K562 (cell line): ENCODE measurements around the gene EFEMP2. TPM values are rescaled to one million over a fixed set of nuclear protein-coding genes. Genes with fewer than 3 reads are reported as not detected.

Experiments used
- GATAD2A ChIP-seq: fragments of 450-650 bp; IDR thresholded peaks from 2 replicates; pipeline ENCODE4 v1.6.1; 2017
- HDAC1 ChIP-seq, 2 experiments: fragments of 450-650 bp; IDR thresholded peaks; 2 replicates each; pipeline ENCODE4 v1.6.1; 2016 to 2017; ENCODE audit warnings: inconsistent platforms in 1 of 2, mild to moderate bottlenecking in 1 of 2, moderate library complexity in 1 of 2
- ILK ChIP-seq: fragments of 450-650 bp; IDR thresholded peaks from 2 replicates; pipeline ENCODE4 v1.6.1; 2016; ENCODE audit warnings: missing genetic modification characterization, low read depth, mild to moderate bottlenecking, missing compliant biosample characterization, moderate library complexity, borderline replicate concordance
- KDM1A ChIP-seq, 2 experiments: fragments of 450-650 bp; IDR thresholded peaks; 2 replicates each; pipeline ENCODE4 v1.6.1; 2016; ENCODE audit warnings: mild to moderate bottlenecking in 2 of 2
- KDM4B ChIP-seq, 2 experiments: fragments of 450-650 bp in 1 of 2; sonication (generic) in 1 of 2; IDR thresholded peaks; 2 replicates each; pipeline ENCODE4 v1.6.1; 2016 to 2017; ENCODE audit warnings: borderline replicate concordance in 2 of 2, antibody characterized with exemption in 1 of 2, low read depth in 1 of 2, mild to moderate bottlenecking in 1 of 2
- MNT ChIP-seq, 2 experiments: fragments of 450-650 bp; conservative IDR thresholded peaks; 2 replicates each; pipeline ENCODE4 v1.6.1; 2017; ENCODE audit warnings: mild to moderate bottlenecking in 2 of 2, moderate library complexity in 2 of 2
- MTA2 ChIP-seq: fragments of 450-650 bp; IDR thresholded peaks from 2 replicates; pipeline ENCODE4 v1.6.1; 2016; ENCODE audit warnings: low read depth
- NR1H2 ChIP-seq: sonication (generic); formaldehyde crosslinking; IDR thresholded peaks from 2 replicates; pipeline ENCODE4 v1.4.0; 2020; ENCODE audit warnings: mild to moderate bottlenecking, missing genetic modification reagents
- PHF21A ChIP-seq: fragments of 450-650 bp; IDR thresholded peaks from 2 replicates; pipeline ENCODE4 v1.6.1; 2017; ENCODE audit warnings: low read depth, borderline replicate concordance
- POLR3G ChIP-seq: IDR thresholded peaks from 2 replicates; pipeline ENCODE4 v1.6.1; 2011; ENCODE audit not compliant: insufficient read length, insufficient replicate concordance; ENCODE audit errors: extremely low read depth
- RNF2 ChIP-seq: sonication (generic); IDR thresholded peaks from 2 replicates; pipeline ENCODE4 v1.6.1; 2016
- SMAD3 ChIP-seq: fragments of 450-650 bp; formaldehyde crosslinking; conservative IDR thresholded peaks from 2 replicates; pipeline ENCODE4 v1.4.0; 2020; ENCODE audit warnings: mild to moderate bottlenecking
- SNAPC5 ChIP-seq: fragments of 250-450 bp; sonication (Bioruptor Pico); IDR thresholded peaks from 2 replicates; pipeline ENCODE4 v1.8.0; 2021; ENCODE audit warnings: moderate library complexity, mild to moderate bottlenecking, inconsistent platforms
- ZBTB2 ChIP-seq: fragments of 450-650 bp; IDR thresholded peaks from 2 replicates; pipeline ENCODE4 v1.6.1; 2016; ENCODE audit warnings: antibody characterized with exemption
- ZBTB49 ChIP-seq: sonication (generic); formaldehyde crosslinking; IDR thresholded peaks from 2 replicates; pipeline ENCODE4 v1.8.0; 2022; ENCODE audit warnings: missing genetic modification reagents, mild to moderate bottlenecking, borderline replicate concordance
- ZNF778 ChIP-seq: fragments of 450-650 bp; formaldehyde crosslinking; IDR thresholded peaks from 2 replicates; pipeline ENCODE4 v1.4.0; 2020; ENCODE audit warnings: mild to moderate bottlenecking, moderate library complexity
- ZZZ3 ChIP-seq: fragments of 450-650 bp; IDR thresholded peaks from 2 replicates; pipeline ENCODE4 v1.6.1; 2016; ENCODE audit warnings: antibody characterized with exemption, mild to moderate bottlenecking, moderate library complexity
- polyA plus RNA-seq, 8 experiments: library from polyadenylated mRNA; depleted of rRNA in 4 of 8; stranded (reverse) in 5 of 8; unstranded in 3 of 8; fragments of >200 nt; fragmentation: Nextera tagmentation in 2 of 8; fragmentation: Illumina TruSeq in 1 of 8; extraction: Ambion mirVana in 2 of 8; extraction: Trizol in 1 of 8; gene quantifications; 2 replicates each; pipeline versions ENCODE4 v1.2.1 to v1.2.3, GENCODE V29; 2011 to 2014; ENCODE audit warnings: inconsistent platforms in 1 of 8, missing spikeins in 1 of 8
- total RNA-seq, 7 experiments: library from RNA; depleted of rRNA in 6 of 7; stranded (reverse); fragments of >200 nt in 6 of 7; fragmentation: Illumina TruSeq in 2 of 7; extraction: Trizol in 2 of 7; gene quantifications; 2 replicates each; pipeline versions ENCODE4 v1.2.1 to v1.2.3, GENCODE V29; 2011 to 2021; ENCODE audit warnings: low replicate concordance in 1 of 7

The EFEMP2 gene
- total and polyA plus RNA-seq, 9 of the 15 experiments (the other 6 are each of a cell fraction or from before 2014, with no cell fraction given) = 0.07 to 2.9 (median 0.69) TPM; not detected in 1

GRCh38 chr11:65859095-65859811, 13.3 kb downstream of the EFEMP2 start (continued):
- 0 out of 4 replicates have a peak, but pooled peaks of 1 of the 2 experiments have one; percentile 27 for TF ChIP-seq KDM4B (IDR thresholded peaks at IDR 0.05; ENCODE audit: borderline replicate concordance in 2 of 2, low read depth in 1 of 2)
- no peak for TF ChIP-seq ZBTB49 (CRISPR knock-in tag)
- TF ChIP-seq ZBTB2 = no peak
- no peak for TF ChIP-seq ZNF778 (CRISPR knock-in tag)
- TF ChIP-seq ZZZ3 = no peak
- TF ChIP-seq ILK = no peak
- TF ChIP-seq MTA2 = no peak
- peak; percentile 67; the same call in 1 of the 2 replicates for TF ChIP-seq RNF2
- TF ChIP-seq SNAPC5 = no peak
- no peak for TF ChIP-seq SMAD3 (CRISPR knock-in tag)
- TF ChIP-seq GATAD2A = no peak
- no peak for TF ChIP-seq POLR3G
- TF ChIP-seq KDM1A (IDR thresholded peaks at IDR 0.05) = no peak
- no peak for TF ChIP-seq PHF21A
- TF ChIP-seq NR1H2 (CRISPR knock-in tag) = no peak
- TF ChIP-seq MNT (conservative IDR thresholded peaks at IDR 0.05) = peak in 1 of 2 experiments; percentile 42; a peak in 2 of 4 replicates
- TF ChIP-seq HDAC1 (IDR thresholded peaks at IDR 0.05) = no peak
